Naive thymus-derived CD4-positive, alpha-beta T cell (primary cell): ENCODE measurements around the gene MTERF4. TPM values are rescaled to one million over a fixed set of nuclear protein-coding genes. Genes with fewer than 3 reads are reported as not detected.

Source experiments
- ATAC-seq: fragments of 150-1000 bp; cut with Tn5 transposase; 2 replicates; pipeline ENCODE4 v1.10.0; 2021; ENCODE audit warnings: mild to moderate bottlenecking, moderate library complexity
- CTCF ChIA-PET: fragments of 350-600 bp; sonication (Branson Sonifier 250); formaldehyde crosslinking; loops from one replicate; lab custom pipeline; 2021; ENCODE audit warnings: antibody characterized with exemption; lab: Charles Lee
- POLR2A ChIA-PET: fragments of 350-600 bp; sonication (Branson Sonifier 250); formaldehyde crosslinking; loops from one replicate; lab custom pipeline; 2021; ENCODE audit warnings: antibody characterized with exemption, inconsistent platforms; lab: Charles Lee
- DNase-seq, 9 donors: peaks; one replicate each; pipeline versions ENCODE4 v3.0.0 to v3.0.0-alpha.2; 2020 to 2022; ENCODE audit warnings: mixed read lengths in 1 of 9
- H3K27ac ChIP-seq: one replicate; pipeline ENCODE4 v1.7.0; 2013; ENCODE audit warnings: mild to moderate bottlenecking, low read depth, low read length, moderate library complexity
- H3K27me3 ChIP-seq, 2 donors: one replicate each; pipeline ENCODE4 v1.7.0; 2013; ENCODE audit warnings: low read length in 2 of 2, mild to moderate bottlenecking in 2 of 2, moderate library complexity in 2 of 2; ENCODE audit not compliant: control insufficient read depth in 2 of 2, insufficient read depth in 2 of 2
- H3K36me3 ChIP-seq, 3 experiments: 1 replicate in 2 of 3; 2 replicates in 1 of 3; pipeline ENCODE4 v1.7.0; 2013; ENCODE audit warnings: low read length in 3 of 3, mild to moderate bottlenecking in 3 of 3, moderate library complexity in 1 of 3; ENCODE audit not compliant: insufficient read depth in 3 of 3, control insufficient read depth in 2 of 3
- H3K4me1 ChIP-seq, 2 donors: one replicate each; pipeline ENCODE4 v1.7.0; 2013; ENCODE audit warnings: low read length in 2 of 2, mild to moderate bottlenecking in 2 of 2, moderate library complexity in 1 of 2; ENCODE audit not compliant: control insufficient read depth in 2 of 2, insufficient read depth in 2 of 2
- H3K4me3 ChIP-seq: 2 replicates; pipeline ENCODE4 v1.7.0; 2013; ENCODE audit warnings: mild to moderate bottlenecking, low read length
- H3K9me3 ChIP-seq, 3 experiments: 1 replicate in 2 of 3; 2 replicates in 1 of 3; pipeline ENCODE4 v1.7.0; 2013; ENCODE audit warnings: low read length in 3 of 3; ENCODE audit not compliant: control insufficient read depth in 2 of 3
- H3K27ac Mint-ChIP-seq, 9 donors: one replicate each; pipeline ENCODE4 v1.8.0; 2020 to 2022; ENCODE audit warnings: mixed read lengths in 9 of 9, mild to moderate bottlenecking in 8 of 9, moderate library complexity in 5 of 9, inconsistent platforms in 2 of 9
- H3K27me3 Mint-ChIP-seq, 5 donors: one replicate each; pipeline ENCODE4 v1.8.0; 2021 to 2022; ENCODE audit warnings: mixed read lengths in 5 of 5, mild to moderate bottlenecking in 1 of 5
- H3K36me3 Mint-ChIP-seq, 5 donors: one replicate each; pipeline ENCODE4 v1.8.0; 2020 to 2022; ENCODE audit warnings: mixed read lengths in 5 of 5, mild to moderate bottlenecking in 3 of 5, inconsistent platforms in 1 of 5
- H3K4me1 Mint-ChIP-seq, 7 donors: one replicate each; pipeline ENCODE4 v1.8.0; 2020 to 2022; ENCODE audit warnings: mixed read lengths in 7 of 7, mild to moderate bottlenecking in 3 of 7, inconsistent platforms in 1 of 7
- H3K4me3 Mint-ChIP-seq, 10 donors: one replicate each; pipeline ENCODE4 v1.8.0; 2020 to 2022; ENCODE audit warnings: mild to moderate bottlenecking in 10 of 10, mixed read lengths in 10 of 10, moderate library complexity in 6 of 10, inconsistent platforms in 2 of 10
- H3K9me3 Mint-ChIP-seq, 11 donors: one replicate each; pipeline ENCODE4 v1.8.0; 2020 to 2022; ENCODE audit warnings: mixed read lengths in 11 of 11, mild to moderate bottlenecking in 4 of 11, inconsistent platforms in 1 of 11, moderate library complexity in 1 of 11
- intact Hi-C, 2 donors: fragments of 100-400 bp; cut with micrococcal nuclease; formaldehyde crosslinking; loops; one replicate each; pipeline ENCODE4 v1.15.1; 2023
- polyA plus RNA-seq, 2 donors: library from polyadenylated mRNA; unstranded; fragments of 300-500 nt; fragmentation: Illumina TruSeq; gene quantifications; one replicate each; pipeline ENCODE4 v1.2.3, GENCODE V29; 2021
- total RNA-seq, 6 experiments: library from RNA in 5 of 6; stranded (reverse) in 5 of 6; gene quantifications; 1 replicate in 5 of 6; 2 replicates in 1 of 6; pipeline ENCODE4 v1.2.3 and lab custom pipeline; 2021 to 2026

Gene MTERF4
- total and polyA plus RNA-seq, 7 experiments from 2014 or later = 45.3 to 214 (median 82.3) TPM

DNA sequence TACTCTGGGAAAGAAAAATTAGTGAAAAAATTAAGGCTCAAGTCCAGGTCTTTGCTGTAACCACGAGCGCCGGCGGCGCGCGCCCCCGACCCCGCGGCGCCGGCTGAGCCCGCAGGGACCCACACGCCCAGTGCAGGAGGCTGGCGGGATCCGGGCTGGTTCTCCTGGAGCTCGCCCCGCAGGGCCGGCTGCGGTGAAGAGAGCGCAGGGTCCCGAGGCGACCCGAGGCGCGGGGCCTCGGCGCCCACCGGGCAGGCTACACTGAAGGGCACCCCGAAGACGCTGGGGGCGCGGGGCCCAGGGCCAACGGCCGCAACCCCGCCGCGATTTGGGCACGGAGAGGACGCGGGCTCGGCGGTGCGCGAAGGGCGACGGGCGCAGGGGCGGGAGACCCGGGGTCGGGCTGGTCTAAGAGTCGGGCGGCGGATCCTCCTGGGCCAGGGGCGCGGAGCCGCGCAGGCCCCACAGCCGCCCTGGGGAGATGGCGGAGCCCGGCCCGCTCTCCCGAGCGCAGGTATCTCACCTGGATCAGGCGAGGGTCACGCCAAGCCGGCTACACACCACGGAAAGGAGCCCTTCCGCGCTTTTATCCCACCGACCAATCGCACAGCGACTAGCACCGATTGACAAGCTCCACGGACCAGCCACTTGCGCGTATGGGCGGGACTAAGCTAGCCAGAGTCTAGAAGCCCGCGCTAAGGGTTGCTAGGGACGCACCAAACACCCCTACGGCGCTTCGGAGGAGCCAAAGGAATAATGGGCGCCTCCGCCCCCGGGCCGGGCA, 47.0 kb upstream of the MTERF4 start, which contains the start of gene PASK:
Gene PASK (minus strand): TSS at position 582 of the 784 bp plus-strand sequence. CDS start 6,440 bp downstream, outside the sequence.
- H3K4me3 Mint-ChIP-seq = peak within 1 kb of the TSS; percentile 95 to 100 (median 98)
- H3K27me3 Mint-ChIP-seq = no peaks in the 10 kb centered on the region
- Histone ChIP-seq H3K4me1 (peaks cover 13 to 26% of the 10 kb centered on the region in 2 donors), H3K4me3 (peak within 1 kb of the TSS; percentile 97), H3K27me3 (no peaks in the 10 kb centered on the region), H3K27ac (peak within 1 kb of the TSS; percentile 71), H3K36me3 (peaks cover 0 to 13% (median 0%) of the 10 kb centered on the region in 3 experiments), H3K9me3 (no peaks in the 10 kb centered on the region)
- intact Hi-C loops = loop anchor here (1.0 to 5.0 kb wide), 10 partner anchors 47 to 732 kb away; partner anchors contain the start of genes ATG4B (in 1 of the 2), DUSP28 (in 1 of the 2), FARP2 (in 1 of the 2) and HDLBP (in 1 of the 2)
- peaks cover 33 to 58% (median 50%) of the 10 kb centered on the region in 7 donors for H3K4me1 Mint-ChIP-seq
- ATAC-seq (peak; percentile 88), DNase-seq (peak; percentile 72 to 96 (median 89))
- H3K36me3 Mint-ChIP-seq = peaks cover 0 to 17% (median 5%) of the 10 kb centered on the region in 5 donors
- peak within 1 kb of the TSS; percentile 85 to 97 (median 93) for H3K27ac Mint-ChIP-seq
- ChIA-PET POLR2A (interaction anchor here (0.6 to 7.0 kb wide), 17 partner anchors 9 to 563 kb away, joined by 3 to 150 read pairs (median 5); partner anchors contain the start of genes CAPN10, MTERF4 and SNED1), CTCF (interaction anchor here (0.7 to 4.4 kb wide), 10 partner anchors 9 to 234 kb away, joined by 3 to 30 read pairs (median 6); no protein-coding TSS in a partner anchor)
- no peaks in the 10 kb centered on the region for H3K9me3 Mint-ChIP-seq

- Histone ChIP-seq H3K4me1 (peaks cover 13 to 26% of the 10 kb centered on the region in 2 donors), H3K27me3 (no peaks in the 10 kb centered on the region), H3K9me3 (no peaks in the 10 kb centered on the region), H3K27ac (peak overlapping the region; percentile 71), H3K4me3 (peak overlapping the region; percentile 97), H3K36me3 (peaks cover 0 to 9% (median 0%) of the 10 kb centered on the region in 3 experiments)
- Mint-ChIP-seq H3K4me1 (peaks cover 30 to 53% (median 46%) of the 10 kb centered on the region in 7 donors), H3K9me3 (no peaks in the 10 kb centered on the region), H3K4me3 (peak overlapping the region; percentile 88 to 98 (median 94)), H3K27me3 (no peaks in the 10 kb centered on the region), H3K36me3 (peaks cover 0 to 17% (median 4%) of the 10 kb centered on the region in 5 donors), H3K27ac (peak overlapping the region in 7 of 9 donors; percentile 58 to 93 (median 75))
- ATAC-seq (no peak), DNase-seq (no peak)
- intact Hi-C loops = loop anchor here in 1 of 2 donors (2.0 to 5.0 kb wide), 3 partner anchors 359 to 587 kb away; partner anchors contain the start of genes ATG4B, DUSP28, STK25 and THAP4
- CTCF ChIA-PET = interaction anchor here (0.6 to 1.5 kb wide), 2 partner anchors 8 to 46 kb away, joined by 3 to 4 read pairs; partner anchors contain the start of gene MTERF4
- POLR2A ChIA-PET = interaction anchor here (1.0 to 7.0 kb wide), 6 partner anchors 15 to 166 kb away, joined by 3 to 150 read pairs (median 7); partner anchors contain the start of gene MTERF4
Observed at GRCh38 chr2:241148239-241148638, 46.2 kb upstream of the MTERF4 start.

DNA sequence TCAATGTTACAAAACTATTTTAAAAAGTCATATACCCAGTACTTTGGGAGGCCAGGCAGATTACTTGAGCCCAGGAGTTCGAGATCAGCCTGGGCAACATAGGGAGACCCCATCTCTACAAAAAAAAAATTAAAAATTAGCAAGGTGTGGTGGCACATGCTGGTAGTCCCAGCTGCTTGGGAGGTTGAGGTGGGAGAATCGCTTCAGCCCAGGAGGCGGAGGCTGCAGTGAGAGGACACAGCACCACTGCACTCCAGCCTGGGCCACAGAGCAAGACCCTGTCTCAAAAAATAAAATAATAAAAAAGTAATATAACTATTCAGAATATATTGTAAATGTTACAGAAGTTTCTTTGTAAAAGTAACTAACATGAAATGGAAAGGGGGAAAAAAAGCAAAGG, 45.2 kb upstream of the MTERF4 start:
- peaks cover 30 to 50% (median 45%) of the 10 kb centered on the region in 7 donors for H3K4me1 Mint-ChIP-seq
- no peak for ATAC-seq
- H3K4me3 ChIP-seq = no peak overlapping the region
- H3K4me1 ChIP-seq = peaks cover 13 to 26% of the 10 kb centered on the region in 2 donors
- DNase-seq = no peak
- H3K9me3 ChIP-seq = no peaks in the 10 kb centered on the region
- H3K27me3 ChIP-seq = no peaks in the 10 kb centered on the region
- no peaks in the 10 kb centered on the region for H3K9me3 Mint-ChIP-seq
- H3K27me3 Mint-ChIP-seq = no peaks in the 10 kb centered on the region
- CTCF ChIA-PET = interaction anchor here (1.2 kb wide), 1 partner anchor 69 kb away, joined by 3 read pairs; no protein-coding TSS in a partner anchor
- peaks cover 0 to 7% (median 1%) of the 10 kb centered on the region in 3 experiments for H3K36me3 ChIP-seq
- H3K4me3 Mint-ChIP-seq = peak overlapping the region in 8 of 10 donors; percentile 52 to 98 (median 94)
- intact Hi-C loops = loop anchor here in 1 of 2 donors (5.0 kb wide), 2 partner anchors 360 to 490 kb away; partner anchors contain the start of genes ATG4B, STK25 and THAP4
- POLR2A ChIA-PET = interaction anchor here (0.6 to 7.0 kb wide), 3 partner anchors 41 to 66 kb away, joined by 3 to 150 read pairs (median 3); partner anchors contain the start of gene MTERF4
- no peak overlapping the region for H3K27ac ChIP-seq
- H3K27ac Mint-ChIP-seq = no peak overlapping the region
- H3K36me3 Mint-ChIP-seq = peaks cover 0 to 15% (median 3%) of the 10 kb centered on the region in 5 donors

GRCh38 chr2:241146286-241146685, 44.2 kb upstream of the MTERF4 start:
- Histone ChIP-seq H3K9me3 (no peaks in the 10 kb centered on the region), H3K27me3 (no peaks in the 10 kb centered on the region), H3K36me3 (peaks cover 0 to 12% (median 5%) of the 10 kb centered on the region in 3 experiments), H3K4me1 (peaks cover 12 to 18% of the 10 kb centered on the region in 2 donors), H3K27ac (no peak overlapping the region), H3K4me3 (no peak overlapping the region)
- Mint-ChIP-seq H3K4me1 (peaks cover 19 to 41% (median 36%) of the 10 kb centered on the region in 7 donors), H3K9me3 (no peaks in the 10 kb centered on the region), H3K27ac (peak overlapping the region in 1 of 9 donors; percentile 23), H3K4me3 (peak overlapping the region in 2 of 10 donors; percentile 13 to 38), H3K36me3 (peaks cover 0 to 19% (median 7%) of the 10 kb centered on the region in 5 donors), H3K27me3 (no peaks in the 10 kb centered on the region)
- CTCF ChIA-PET = interaction anchor here (0.6 to 1.2 kb wide), 2 partner anchors 68 to 698 kb away, joined by 3 read pairs; no protein-coding TSS in a partner anchor
- DNase-seq (no peak), ATAC-seq (no peak)
- POLR2A ChIA-PET = interaction anchor here (1.5 kb wide), 1 partner anchor 51 kb away, joined by 4 read pairs; no protein-coding TSS in a partner anchor
- intact Hi-C loops = loop anchor here in 1 of 2 donors (5.0 kb wide), 2 partner anchors 361 to 491 kb away; partner anchors contain the start of genes ATG4B, STK25 and THAP4

- H3K4me1 ChIP-seq = peaks cover 0 to 4% of the 10 kb centered on the region in 2 donors
- no peak overlapping the region for H3K4me3 ChIP-seq
- H3K9me3 ChIP-seq = no peaks in the 10 kb centered on the region
- CTCF ChIA-PET = no interaction called here
- no peaks in the 10 kb centered on the region for H3K27me3 Mint-ChIP-seq
- no peaks in the 10 kb centered on the region for H3K9me3 Mint-ChIP-seq
- peaks cover 0 to 41% (median 5%) of the 10 kb centered on the region in 3 experiments for H3K36me3 ChIP-seq
- POLR2A ChIA-PET = interaction anchor here (0.9 kb wide), 1 partner anchor 47 kb away, joined by 3 read pairs; no protein-coding TSS in a partner anchor
- DNase-seq (no peak), ATAC-seq (no peak)
- peaks cover 0 to 50% (median 8%) of the 10 kb centered on the region in 5 donors for H3K36me3 Mint-ChIP-seq
- H3K4me1 Mint-ChIP-seq = peaks cover 0 to 17% (median 14%) of the 10 kb centered on the region in 7 donors
- H3K27me3 ChIP-seq = no peaks in the 10 kb centered on the region
- no peak overlapping the region for H3K4me3 Mint-ChIP-seq
- intact Hi-C loops = no loop called here
- no peak overlapping the region for H3K27ac Mint-ChIP-seq
- H3K27ac ChIP-seq = no peak overlapping the region
Observed at GRCh38 chr2:241142593-241142992, 40.5 kb upstream of the MTERF4 start.

- Mint-ChIP-seq H3K36me3 (peaks cover 0 to 50% (median 8%) of the 10 kb centered on the region in 5 donors), H3K27me3 (no peaks in the 10 kb centered on the region), H3K9me3 (no peaks in the 10 kb centered on the region), H3K27ac (peak overlapping the region in 2 of 9 donors; percentile 1 to 2), H3K4me3 (no peak overlapping the region), H3K4me1 (peaks cover 0 to 17% (median 11%) of the 10 kb centered on the region in 7 donors)
- Histone ChIP-seq H3K9me3 (no peaks in the 10 kb centered on the region), H3K4me1 (peaks cover 0 to 4% of the 10 kb centered on the region in 2 donors), H3K27me3 (no peaks in the 10 kb centered on the region), H3K27ac (no peak overlapping the region), H3K36me3 (peaks cover 0 to 46% (median 5%) of the 10 kb centered on the region in 3 experiments), H3K4me3 (no peak overlapping the region)
- ChIA-PET POLR2A (no interaction called here), CTCF (no interaction called here)
- intact Hi-C loops = no loop called here
- ATAC-seq (no peak), DNase-seq (no peak)
Observed at GRCh38 chr2:241142063-241142462, 40.0 kb upstream of the MTERF4 start.
